ENCODE data around the gene MYO9A. TPM values are rescaled to one million over a fixed set of nuclear protein-coding genes. Genes with fewer than 3 reads are reported as not detected.

Gene MYO9A
- polyA plus RNA-seq (2012; ENCODE audit: insufficient read depth, insufficient read length), result 8.2 TPM

- H3K4me3 ChIP-seq (ENCODE audit: low read length), result peak within 1 kb of the TSS; percentile 79
- peak; percentile 98 for DNase-seq (ENCODE audit: low read depth, low spot score)
Measured at GRCh38 chr15:72118017-72118978, at the start of gene MYO9A, which contains the start of gene SENP8. Gene MYO9A (minus strand): TSS chr15:72118150. CDS start chr15:72046563, 71,587 bp downstream. Gene SENP8 (plus strand): TSS chr15:72118403. CDS start chr15:72139624, 21,221 bp downstream.

- no peak for DNase-seq (ENCODE audit: low read depth, low spot score)
Measured at GRCh38 chr15:72167445-72167844, 49.5 kb upstream of the MYO9A start.

GRCh38 chr15:72166716-72167417, 48.9 kb upstream of the MYO9A start:
- no peak overlapping the region for H3K4me3 ChIP-seq (ENCODE audit: low read length)
- DNase-seq (ENCODE audit: low read depth, low spot score), result no peak

More at GRCh38 chr15:72167445-72167844, 49.5 kb upstream of the MYO9A start:
- no peak overlapping the region for H3K4me3 ChIP-seq (ENCODE audit: low read length)

- peak; percentile 51 for DNase-seq (ENCODE audit: low read depth, low spot score)
- no peak overlapping the region for H3K4me3 ChIP-seq (ENCODE audit: low read length)
Measured at GRCh38 chr15:72163719-72164118, 45.8 kb upstream of the MYO9A start.

GRCh38 chr15:72162569-72162968, 44.6 kb upstream of the MYO9A start:
- no peak for DNase-seq (ENCODE audit: low read depth, low spot score)
- no peak overlapping the region for H3K4me3 ChIP-seq (ENCODE audit: low read length)

GRCh38 chr15:72161361-72162132, 43.6 kb upstream of the MYO9A start:
- no peak overlapping the region for H3K4me3 ChIP-seq (ENCODE audit: low read length)
- no peak for DNase-seq (ENCODE audit: low read depth, low spot score)

GRCh38 chr15:72160696-72161245, 42.8 kb upstream of the MYO9A start:
- H3K4me3 ChIP-seq (ENCODE audit: low read length), result no peak overlapping the region
- DNase-seq (ENCODE audit: low read depth, low spot score), result no peak

- H3K4me3 ChIP-seq (ENCODE audit: low read length), result no peak overlapping the region
- DNase-seq (ENCODE audit: low read depth, low spot score), result no peak
Measured at GRCh38 chr15:72156928-72157327, 39.0 kb upstream of the MYO9A start.

- H3K4me3 ChIP-seq (ENCODE audit: low read length), result no peak overlapping the region
- peak; percentile 74 for DNase-seq (ENCODE audit: low read depth, low spot score)
Measured at GRCh38 chr15:72155635-72156616, 38.0 kb upstream of the MYO9A start.

GRCh38 chr15:72155003-72155621, 37.2 kb upstream of the MYO9A start:
- no peak overlapping the region for H3K4me3 ChIP-seq (ENCODE audit: low read length)
- no peak for DNase-seq (ENCODE audit: low read depth, low spot score)

GRCh38 chr15:72154316-72154715, 36.4 kb upstream of the MYO9A start:
- H3K4me3 ChIP-seq (ENCODE audit: low read length), result no peak overlapping the region
- no peak for DNase-seq (ENCODE audit: low read depth, low spot score)

- DNase-seq (ENCODE audit: low read depth, low spot score), result no peak
- H3K4me3 ChIP-seq (ENCODE audit: low read length), result no peak overlapping the region
Measured at GRCh38 chr15:72153269-72154000, 35.5 kb upstream of the MYO9A start.

GRCh38 chr15:72147418-72147817, 29.5 kb upstream of the MYO9A start:
- H3K4me3 ChIP-seq (ENCODE audit: low read length), result no peak overlapping the region
- DNase-seq (ENCODE audit: low read depth, low spot score), result no peak

GRCh38 chr15:72146934-72147333, 29.0 kb upstream of the MYO9A start:
- no peak for DNase-seq (ENCODE audit: low read depth, low spot score)
- no peak overlapping the region for H3K4me3 ChIP-seq (ENCODE audit: low read length)

GRCh38 chr15:72146221-72146620, 28.3 kb upstream of the MYO9A start:
- no peak overlapping the region for H3K4me3 ChIP-seq (ENCODE audit: low read length)
- no peak for DNase-seq (ENCODE audit: low read depth, low spot score)

- no peak overlapping the region for H3K4me3 ChIP-seq (ENCODE audit: low read length)
- DNase-seq (ENCODE audit: low read depth, low spot score), result no peak
Measured at GRCh38 chr15:72141171-72142084, 23.5 kb upstream of the MYO9A start.

Measured in Jurkat, Clone E6-1 (cell line).